ENCODE data around the gene ALDH7A1.

- TF ChIP-seq EZH2 (IDR thresholded peaks at IDR 0.05; ENCODE audit: borderline replicate concordance, low read length) (no peak), CTCF (conservative IDR thresholded peaks at IDR 0.05 in 1 of 2, IDR thresholded peaks at IDR 0.05 in 1 of 2; ENCODE audit: extremely low read depth in 1 of 2, insufficient read depth in 1 of 2, low read depth in 1 of 2, low read length in 2 of 2) (no peak)
Observed at GRCh38 chr5:126540631-126541030, 54.4 kb downstream of the ALDH7A1 start.

All from mammary epithelial cell (primary cell).